Measurements from ENCODE around the gene CAVIN3.

Gene CAVIN3, protein sequence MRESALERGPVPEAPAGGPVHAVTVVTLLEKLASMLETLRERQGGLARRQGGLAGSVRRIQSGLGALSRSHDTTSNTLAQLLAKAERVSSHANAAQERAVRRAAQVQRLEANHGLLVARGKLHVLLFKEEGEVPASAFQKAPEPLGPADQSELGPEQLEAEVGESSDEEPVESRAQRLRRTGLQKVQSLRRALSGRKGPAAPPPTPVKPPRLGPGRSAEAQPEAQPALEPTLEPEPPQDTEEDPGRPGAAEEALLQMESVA

DNA sequence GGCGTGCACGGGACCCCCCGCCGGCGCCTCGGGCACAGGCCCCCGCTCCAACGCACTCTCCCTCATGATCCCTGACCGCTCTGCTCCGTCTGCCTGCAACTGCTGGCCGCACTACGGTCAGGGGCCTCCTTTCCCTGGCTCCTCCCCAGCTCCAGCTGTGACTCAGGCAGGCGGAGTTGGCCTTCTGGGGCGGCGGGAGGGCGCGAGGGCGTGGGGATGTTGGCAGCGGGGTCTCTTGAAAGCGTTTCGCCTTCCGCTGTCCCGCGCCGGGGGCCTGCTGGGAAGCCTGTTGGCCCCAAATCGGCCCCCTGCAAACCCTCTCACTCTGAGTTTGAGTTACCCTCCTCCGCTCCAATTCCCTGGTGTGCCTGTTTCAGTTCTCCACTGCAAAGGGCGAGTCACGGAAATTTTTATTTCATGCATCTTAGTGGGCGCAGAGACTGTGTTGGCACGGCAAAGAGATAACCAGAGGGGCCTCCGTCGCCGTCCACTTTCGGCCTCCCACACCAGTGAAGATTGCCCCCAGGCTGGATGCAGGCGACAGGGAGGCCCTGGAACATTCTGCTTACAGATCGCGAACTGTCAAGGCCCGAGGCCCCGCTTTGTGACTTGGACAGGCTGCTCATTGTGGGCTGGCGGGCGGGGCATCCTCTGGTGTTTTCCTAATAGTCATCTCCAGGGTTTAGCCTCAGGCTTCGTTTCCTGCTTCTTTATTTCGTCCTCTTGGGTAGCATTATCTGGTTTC lies at the start of gene CAVIN3:
Gene CAVIN3, minus strand, starts transcription at position 91 of the 745 bp plus-strand sequence. Its CDS starts 25 bp downstream, at position 66.
- DNase-seq, result no peak

DNA sequence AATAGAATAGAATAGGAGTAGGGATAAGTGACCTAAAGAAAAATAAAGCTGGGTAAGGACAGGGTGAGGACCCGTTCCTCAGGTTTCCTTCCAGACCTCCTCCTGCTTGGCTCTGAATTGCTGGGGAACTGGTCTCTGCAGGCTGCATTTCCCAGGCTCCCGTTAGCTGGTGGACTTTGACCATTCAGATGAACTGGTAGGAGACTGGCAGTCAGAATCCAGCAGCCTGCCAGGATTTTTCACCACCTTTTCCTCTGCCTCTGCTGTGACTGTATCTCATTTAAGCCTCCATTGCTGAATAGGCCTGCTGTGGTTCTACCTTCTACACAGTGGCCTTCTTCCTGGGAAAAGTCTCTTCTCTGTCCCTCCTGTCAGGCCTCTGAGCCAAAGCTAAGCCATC lies 45.4 kb upstream of the CAVIN3 start:
- no peak for DNase-seq

- DNase-seq, result peak; percentile 29
Observed at GRCh38 chr11:6362873-6363678, 42.8 kb upstream of the CAVIN3 start.

DNA sequence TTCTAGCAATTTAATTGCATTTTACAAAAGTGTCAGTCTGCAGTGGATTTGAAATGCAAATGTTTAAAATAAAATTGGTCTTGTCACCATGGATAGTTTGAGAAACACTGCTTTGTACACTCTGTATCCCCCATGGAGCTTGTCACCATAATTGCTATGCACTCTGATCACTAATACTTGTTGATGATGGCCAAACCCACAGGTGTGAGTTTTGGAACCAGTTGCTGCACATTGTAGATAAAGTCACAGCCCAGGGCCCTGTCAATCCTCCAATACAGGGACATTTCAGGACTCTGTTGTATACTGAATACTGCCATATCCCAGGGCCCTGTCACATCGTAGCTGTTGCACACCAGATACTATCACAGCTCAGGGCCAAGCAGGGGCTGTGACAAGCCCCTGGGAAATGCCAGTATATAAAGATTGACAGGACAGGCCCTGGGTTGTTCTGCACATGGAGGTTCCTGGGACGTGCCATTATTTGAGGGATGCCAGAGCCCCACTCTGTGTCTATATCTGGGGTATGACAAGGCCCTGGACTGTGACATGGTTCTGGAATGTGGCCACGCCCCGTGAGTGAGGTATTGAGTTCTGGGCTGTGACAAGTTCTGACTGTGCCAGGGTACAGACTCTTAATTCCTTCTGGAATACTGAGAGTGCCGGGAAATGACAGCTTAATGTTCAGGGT lies 42.0 kb upstream of the CAVIN3 start:
- DNase-seq, result no peak

GRCh38 chr11:6360183-6360582 lies 39.9 kb upstream of the CAVIN3 start:
- no peak for DNase-seq

- DNase-seq, result no peak
Observed at GRCh38 chr11:6357222-6357621, 36.9 kb upstream of the CAVIN3 start.

GRCh38 chr11:6356503-6357055 lies 36.3 kb upstream of the CAVIN3 start:
- no peak for DNase-seq

DNA sequence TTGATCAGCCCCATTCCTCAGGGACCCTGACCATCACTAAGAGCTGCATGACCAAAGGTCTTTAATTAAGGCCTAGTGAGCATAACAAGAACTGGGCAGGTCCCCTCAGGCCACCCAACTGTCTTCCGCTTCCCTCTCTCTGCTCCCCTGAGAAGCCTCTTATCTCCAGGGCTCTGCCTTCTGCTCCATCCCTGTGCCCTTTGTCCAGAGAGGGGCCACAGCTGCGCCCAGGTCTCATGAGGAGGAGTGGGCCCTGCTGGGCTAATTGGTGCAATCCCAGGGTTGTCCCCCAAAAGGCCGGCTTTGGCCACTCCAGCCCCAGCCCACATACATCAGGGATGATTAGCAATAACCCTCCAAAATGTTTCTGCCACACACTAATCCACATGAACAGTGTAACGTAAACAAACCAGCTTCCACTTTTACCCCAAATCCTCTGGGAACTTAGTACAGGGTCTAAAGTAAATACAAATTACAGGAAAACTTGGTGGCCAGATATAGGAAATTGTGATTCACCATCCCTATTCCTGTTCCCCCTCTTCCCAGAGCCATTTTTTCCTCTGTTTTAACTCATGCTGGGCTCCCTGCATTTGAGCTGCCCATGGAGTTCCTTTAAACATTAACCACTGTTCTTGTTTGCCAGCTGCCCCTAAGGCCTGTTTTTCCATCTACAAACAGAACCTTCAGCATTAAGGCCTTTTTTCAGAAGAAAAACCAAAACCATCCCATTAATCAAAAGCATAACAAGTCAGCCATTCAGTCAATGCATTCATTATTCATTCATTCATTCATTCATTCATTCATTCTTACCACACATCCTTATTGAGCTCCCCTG lies 34.6 kb upstream of the CAVIN3 start:
- DNase-seq, result no peak

GRCh38 chr11:6353367-6353987 lies 33.2 kb upstream of the CAVIN3 start:
- peak; percentile 78 for DNase-seq

DNA sequence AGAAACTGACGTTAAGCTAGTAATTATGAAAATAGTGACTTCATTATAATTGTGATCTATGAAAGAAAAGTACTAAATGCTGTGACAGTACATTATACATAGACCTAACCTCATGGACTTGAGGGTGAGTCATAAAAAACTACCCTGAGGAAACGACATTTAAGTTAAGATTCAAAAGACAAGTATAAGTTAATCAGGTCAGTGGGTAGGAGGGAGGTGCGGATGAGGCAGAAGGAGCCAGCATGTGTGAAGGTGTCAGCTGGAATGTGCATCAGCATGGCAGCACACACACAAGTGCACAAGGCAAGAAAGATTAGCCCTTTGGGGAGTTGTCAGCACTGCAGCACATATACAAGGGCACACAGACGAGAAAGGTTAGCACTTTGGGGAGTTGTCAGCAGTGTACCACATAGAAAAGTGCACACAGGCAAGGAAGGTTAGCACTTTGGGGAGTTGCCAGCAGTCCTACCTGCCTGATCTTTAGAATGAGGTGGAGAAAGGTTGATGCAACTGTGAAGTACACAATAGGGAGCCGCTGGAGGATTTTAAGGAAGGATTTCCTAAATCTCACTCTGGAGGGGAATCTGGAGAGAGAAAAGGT lies 31.6 kb upstream of the CAVIN3 start:
- no peak for DNase-seq

DNA sequence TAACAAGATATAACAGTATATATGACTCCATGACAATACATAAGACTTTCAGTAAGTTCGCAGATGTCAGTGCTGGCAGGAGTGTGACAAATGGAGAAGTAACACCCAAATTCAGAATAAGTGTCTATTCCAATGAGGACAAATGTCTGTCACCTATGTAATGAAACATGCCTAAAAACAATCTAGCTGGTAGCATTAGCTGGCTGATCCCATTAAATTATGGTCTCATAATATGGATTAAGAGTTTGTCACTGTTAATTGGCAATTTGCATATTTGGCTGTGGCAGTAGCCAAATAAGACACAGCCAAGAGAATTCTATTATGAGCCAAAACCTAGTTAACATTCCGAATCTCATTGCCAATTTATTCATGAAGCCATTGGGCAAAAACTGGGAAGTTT lies 30.2 kb upstream of the CAVIN3 start:
- DNase-seq, result no peak

- DNase-seq, result no peak
Observed at GRCh38 chr11:6350043-6350442, 29.7 kb upstream of the CAVIN3 start.

DNA sequence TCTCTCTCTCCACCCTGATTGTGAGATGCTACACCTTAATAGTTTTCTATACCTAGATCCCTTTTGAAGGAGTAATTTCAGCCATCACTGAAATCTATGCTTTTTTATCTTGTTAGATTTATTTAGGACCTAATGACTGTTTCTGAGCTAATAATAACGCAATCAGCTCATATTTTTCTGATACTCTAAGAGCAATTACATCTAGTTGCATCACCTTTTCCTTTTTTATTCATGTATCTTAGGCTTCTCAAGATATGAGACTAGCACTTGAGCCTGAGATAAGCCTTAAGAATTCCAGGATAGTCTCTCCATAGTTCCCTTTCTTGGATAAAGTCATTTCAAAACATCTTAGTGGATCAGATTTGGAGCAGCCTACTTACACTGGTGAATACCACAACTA lies 25.1 kb upstream of the CAVIN3 start:
- DNase-seq, result no peak

DNA sequence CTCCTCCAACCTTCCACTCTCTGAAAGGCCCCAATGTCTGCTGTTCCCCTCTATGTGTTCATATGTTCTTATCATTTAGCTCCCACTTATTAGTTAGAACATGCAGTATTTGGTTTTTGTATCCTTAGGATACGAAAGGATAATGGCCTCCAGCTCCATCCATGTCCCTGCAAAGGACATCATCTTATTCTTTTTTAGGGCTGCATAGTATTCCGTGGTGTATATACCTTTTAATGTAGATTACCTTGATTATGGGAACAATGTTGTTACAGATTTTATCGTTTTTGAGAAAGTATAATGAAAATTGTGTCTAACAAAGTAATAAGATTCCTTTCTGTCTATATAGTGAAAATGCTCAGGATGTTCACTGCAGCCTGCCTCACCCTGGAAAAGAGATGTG lies 16.0 kb upstream of the CAVIN3 start:
- DNase-seq, result no peak

DNA sequence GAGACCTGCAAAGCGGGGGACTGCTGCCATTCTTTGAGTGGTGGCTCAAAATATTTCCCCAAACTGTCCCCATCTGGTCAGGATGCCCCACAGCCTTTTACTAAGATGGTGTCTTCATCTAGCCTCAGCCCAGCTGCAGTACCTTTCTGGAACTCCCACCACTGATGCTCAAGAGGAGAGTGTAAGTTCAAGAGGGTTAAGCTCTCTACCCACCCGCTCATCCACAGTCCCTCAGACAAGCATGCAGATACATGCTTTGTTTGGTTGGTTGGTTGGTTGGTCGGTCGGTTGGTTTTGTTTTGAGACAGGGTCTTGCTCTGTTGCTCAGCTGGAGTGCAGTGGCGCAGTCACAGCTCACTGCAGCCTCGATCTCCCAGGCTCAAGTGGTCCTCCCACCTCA lies 14.5 kb upstream of the CAVIN3 start:
- DNase-seq, result no peak

DNA sequence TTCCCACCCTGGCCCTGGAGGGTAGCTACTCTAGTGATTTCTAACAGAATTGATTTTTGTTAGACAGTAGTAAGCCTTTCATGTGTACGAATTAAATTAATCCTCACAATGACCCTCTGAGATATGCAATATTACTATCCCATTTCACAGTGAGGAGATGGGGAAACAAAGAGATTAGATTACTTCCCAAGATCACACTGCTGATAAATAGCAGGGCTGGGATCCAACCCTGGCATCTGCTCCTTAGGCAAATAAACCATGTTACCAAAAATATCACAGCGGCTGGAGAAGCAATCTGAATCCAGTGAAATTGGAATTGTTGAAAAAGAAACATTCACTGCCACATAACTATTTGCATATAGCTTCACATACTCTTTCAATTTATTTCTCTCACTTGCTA lies 12.8 kb upstream of the CAVIN3 start:
- DNase-seq, result peak; percentile 48

GRCh38 chr11:6332066-6332465 lies 11.8 kb upstream of the CAVIN3 start:
- no peak for DNase-seq

GRCh38 chr11:6328321-6328720 lies 8.0 kb upstream of the CAVIN3 start:
- DNase-seq, result no peak

DNA sequence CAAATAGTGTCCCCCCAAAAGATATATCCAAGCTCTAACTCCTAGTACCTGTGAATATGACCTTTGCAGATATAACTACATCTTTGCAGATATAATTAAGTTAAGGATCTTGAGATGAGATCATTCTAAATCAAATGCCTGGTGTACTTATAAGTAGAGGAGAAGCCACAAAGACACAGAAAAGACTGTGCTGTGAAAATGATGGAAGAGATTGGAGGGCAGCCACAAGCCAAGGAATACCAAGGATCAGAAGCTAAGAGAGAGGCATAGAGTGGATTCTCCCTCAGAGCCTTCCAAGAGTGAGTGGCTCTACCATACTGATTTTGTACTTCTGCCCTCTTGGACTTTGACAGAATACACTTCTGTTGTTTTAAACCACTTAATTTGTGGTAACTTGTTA lies 7.5 kb upstream of the CAVIN3 start:
- DNase-seq, result no peak

DNA sequence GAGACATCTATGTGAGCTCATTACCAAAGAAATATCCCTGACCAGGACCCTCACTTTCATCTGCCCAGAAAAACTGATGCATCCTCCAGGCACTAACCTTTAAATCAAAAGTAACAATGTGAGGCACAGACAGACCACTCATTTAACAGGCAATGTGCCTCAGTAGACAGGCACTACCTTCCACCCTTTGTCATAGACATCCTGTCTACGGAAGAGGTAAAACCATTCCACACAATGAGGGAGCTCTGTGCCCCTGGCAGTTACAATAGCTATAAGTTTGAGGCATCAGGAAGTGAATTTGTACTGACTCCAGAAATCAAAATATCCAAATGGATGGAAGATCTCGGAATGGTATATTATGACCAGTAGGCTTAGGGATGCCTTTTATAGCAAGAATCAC lies 6.7 kb upstream of the CAVIN3 start:
- no peak for DNase-seq

GRCh38 chr11:6326303-6326702 lies 6.0 kb upstream of the CAVIN3 start:
- no peak for DNase-seq
